Natural killer cell (primary cell): Measurements from ENCODE around the gene AFAP1. TPM values are rescaled to one million over a fixed set of nuclear protein-coding genes. Genes with fewer than 3 reads are reported as not detected.

ENCODE experiments used
- ATAC-seq, 3 donors: fragments of 150-1000 bp in 2 of 3; fragments of 200-7000 bp in 1 of 3; cut with Tn5 transposase; 1 replicate in 1 of 3; 2 replicates in 2 of 3; pipeline ENCODE4 v1.10.0; 2021; ENCODE audit warnings: mild to moderate bottlenecking in 2 of 3, moderate library complexity in 2 of 3
- DNase-seq, 2 donors: peaks; one replicate each; pipeline versions ENCODE4 v3.0.0 to v3.0.0-alpha.2; 2013 to 2021; ENCODE audit warnings: mixed read lengths in 1 of 2
- H3K27ac ChIP-seq: one replicate; pipeline ENCODE4 v1.5.1; 2013; ENCODE audit warnings: mild to moderate bottlenecking, low read length
- H3K27me3 ChIP-seq: one replicate; pipeline ENCODE4 v1.6.1; 2013; ENCODE audit warnings: low read length; ENCODE audit not compliant: control insufficient read depth, insufficient read depth
- H3K36me3 ChIP-seq: one replicate; pipeline ENCODE4 v1.6.1; 2013; ENCODE audit warnings: low read length; ENCODE audit not compliant: control insufficient read depth, insufficient read depth
- H3K4me1 ChIP-seq: one replicate; pipeline ENCODE4 v1.6.1; 2013; ENCODE audit warnings: low read length; ENCODE audit not compliant: control insufficient read depth, insufficient read depth
- H3K4me3 ChIP-seq: one replicate; pipeline ENCODE4 v1.5.1; 2013; ENCODE audit warnings: low read length
- H3K9me3 ChIP-seq: one replicate; pipeline ENCODE4 v1.6.1; 2013; ENCODE audit warnings: low read length; ENCODE audit not compliant: control insufficient read depth, insufficient read depth
- H3K27ac Mint-ChIP-seq, 2 donors: one replicate each; pipeline ENCODE4 v1.8.0; 2022; ENCODE audit warnings: mild to moderate bottlenecking in 2 of 2, mixed read lengths in 2 of 2, moderate library complexity in 1 of 2
- H3K27me3 Mint-ChIP-seq, 2 donors: one replicate each; pipeline ENCODE4 v1.8.0; 2022; ENCODE audit warnings: low read depth in 2 of 2, mixed read lengths in 2 of 2
- H3K36me3 Mint-ChIP-seq: one replicate; pipeline ENCODE4 v1.8.0; 2022; ENCODE audit warnings: mixed read lengths
- H3K4me1 Mint-ChIP-seq, 2 donors: one replicate each; pipeline ENCODE4 v1.8.0; 2022; ENCODE audit warnings: mixed read lengths in 2 of 2
- H3K4me3 Mint-ChIP-seq: one replicate; pipeline ENCODE4 v1.8.0; 2022; ENCODE audit warnings: mild to moderate bottlenecking, moderate library complexity, mixed read lengths
- H3K9me3 Mint-ChIP-seq, 2 donors: one replicate each; pipeline ENCODE4 v1.8.0; 2022; ENCODE audit warnings: mixed read lengths in 2 of 2
- whole genome bisulfite sequencing: methylation state at CpG from one replicate; pipeline ENCODE4 v1.1.7; 2013; ENCODE audit warnings: missing lambda C conversion rate; ENCODE audit not compliant: insufficient coverage; 5-methylcytosine and 5-hydroxymethylcytosine counted together
- intact Hi-C: fragments of 100-400 bp; cut with micrococcal nuclease; formaldehyde crosslinking; loops from one replicate; pipeline ENCODE4 v1.14.2; 2022
- total RNA-seq, 4 donors: library from RNA; stranded (reverse); fragments of 120-200 nt in 1 of 4; gene quantifications; one replicate each; pipeline versions ENCODE4 v1.2.3 to v1.2.4, GENCODE V29; 2013 to 2022
- TF ChIP-seq, protein P1 (sequence below): fragments of 200-600 bp; IDR thresholded peaks from one replicate; pipeline ENCODE4 v1.8.0; 2022; ENCODE audit warnings: antibody characterized with exemption

Gene AFAP1
- total RNA-seq, 3 donors from 2014 or later (not counting 1 experiment from before 2014, with no cell fraction given), result 4.9 to 12.5 (median 9.5) TPM

DNA sequence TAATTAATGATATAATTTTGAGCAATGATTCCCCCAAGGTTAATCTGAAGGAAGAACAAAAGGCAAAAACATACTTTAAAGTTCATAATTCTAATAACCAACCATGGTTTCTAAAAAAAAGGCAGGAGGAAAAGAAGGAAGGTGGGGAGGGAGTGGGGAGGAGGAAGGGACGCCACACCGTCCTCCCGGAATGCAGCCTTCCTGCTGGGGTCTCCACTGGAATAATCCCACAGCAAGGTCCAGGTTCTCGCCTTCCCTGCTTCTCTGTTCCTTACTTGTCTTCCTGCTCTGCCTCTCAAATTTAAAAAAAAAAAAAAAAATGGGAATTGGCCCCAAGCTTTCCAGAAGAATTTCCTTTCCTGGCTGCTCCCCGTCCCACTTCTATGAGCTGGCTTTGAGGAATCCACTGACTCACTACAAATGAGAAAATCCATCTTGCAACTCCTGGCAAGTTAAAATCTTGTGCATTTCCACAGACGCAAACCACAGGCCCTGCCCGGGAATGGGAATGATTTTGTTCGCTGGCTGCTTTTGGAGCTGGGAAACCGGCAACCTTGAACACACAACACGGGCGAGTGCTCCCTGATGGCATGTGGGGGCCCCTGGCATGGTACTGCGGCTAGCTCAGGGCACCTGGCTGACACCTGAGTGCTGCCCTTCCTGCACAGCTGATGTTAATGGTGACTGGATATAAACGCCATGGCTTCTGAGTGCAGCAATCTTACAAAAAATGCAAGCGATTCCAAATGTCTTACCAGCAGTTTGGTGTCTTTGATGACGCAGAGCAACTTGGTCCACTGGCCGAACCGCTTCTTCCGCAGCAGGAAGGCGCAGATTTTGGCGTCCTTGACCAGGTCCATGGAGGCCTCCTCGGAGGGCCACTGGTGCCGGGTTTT, 97.0 kb downstream of the AFAP1 start:
- Histone ChIP-seq H3K27me3 (no peaks in the 10 kb centered on the region), H3K4me3 (no peak overlapping the region), H3K9me3 (no peaks in the 10 kb centered on the region), H3K36me3 (no peaks in the 10 kb centered on the region), H3K4me1 (no peaks in the 10 kb centered on the region), H3K27ac (no peak overlapping the region)
- H3K4me1 Mint-ChIP-seq, result peaks cover 9% of the 10 kb centered on the region in 2 donors
- ATAC-seq, result no peak
- TF ChIP-seq, protein P1, sequence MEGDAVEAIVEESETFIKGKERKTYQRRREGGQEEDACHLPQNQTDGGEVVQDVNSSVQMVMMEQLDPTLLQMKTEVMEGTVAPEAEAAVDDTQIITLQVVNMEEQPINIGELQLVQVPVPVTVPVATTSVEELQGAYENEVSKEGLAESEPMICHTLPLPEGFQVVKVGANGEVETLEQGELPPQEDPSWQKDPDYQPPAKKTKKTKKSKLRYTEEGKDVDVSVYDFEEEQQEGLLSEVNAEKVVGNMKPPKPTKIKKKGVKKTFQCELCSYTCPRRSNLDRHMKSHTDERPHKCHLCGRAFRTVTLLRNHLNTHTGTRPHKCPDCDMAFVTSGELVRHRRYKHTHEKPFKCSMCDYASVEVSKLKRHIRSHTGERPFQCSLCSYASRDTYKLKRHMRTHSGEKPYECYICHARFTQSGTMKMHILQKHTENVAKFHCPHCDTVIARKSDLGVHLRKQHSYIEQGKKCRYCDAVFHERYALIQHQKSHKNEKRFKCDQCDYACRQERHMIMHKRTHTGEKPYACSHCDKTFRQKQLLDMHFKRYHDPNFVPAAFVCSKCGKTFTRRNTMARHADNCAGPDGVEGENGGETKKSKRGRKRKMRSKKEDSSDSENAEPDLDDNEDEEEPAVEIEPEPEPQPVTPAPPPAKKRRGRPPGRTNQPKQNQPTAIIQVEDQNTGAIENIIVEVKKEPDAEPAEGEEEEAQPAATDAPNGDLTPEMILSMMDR, result no peak
- no peak overlapping the region for H3K4me3 Mint-ChIP-seq
- no peak for DNase-seq
- 91% methylated on average over 22 of the region's 22 CpGs for WGBS
- H3K36me3 Mint-ChIP-seq, result no peaks in the 10 kb centered on the region
- no peaks in the 10 kb centered on the region for H3K9me3 Mint-ChIP-seq
- no peak overlapping the region for H3K27ac Mint-ChIP-seq
- intact Hi-C loops, result no loop called here
- peaks cover 2 to 17% of the 10 kb centered on the region in 2 donors for H3K27me3 Mint-ChIP-seq

DNA sequence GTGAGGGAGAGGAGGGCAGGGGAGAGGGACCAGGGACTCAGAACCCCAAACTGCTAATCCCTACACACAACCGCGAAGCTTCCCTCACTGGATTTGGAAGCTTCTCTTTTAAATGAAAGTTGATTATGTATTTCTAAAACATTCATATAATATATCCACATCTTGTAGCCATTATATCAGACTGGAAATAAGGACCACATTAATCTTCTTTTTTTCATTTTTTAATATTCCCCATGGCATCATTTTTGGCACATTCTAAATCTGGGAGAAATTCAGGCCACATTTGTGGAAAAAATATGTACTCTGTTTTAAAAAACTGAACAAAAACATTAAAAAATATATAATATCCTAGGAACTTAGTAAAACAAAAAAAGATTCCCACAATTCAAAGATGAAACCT, 97.8 kb downstream of the AFAP1 start:
- peaks cover 2 to 17% of the 10 kb centered on the region in 2 donors for H3K27me3 Mint-ChIP-seq
- peaks cover 9% of the 10 kb centered on the region in 2 donors for H3K4me1 Mint-ChIP-seq
- no peak overlapping the region for H3K4me3 Mint-ChIP-seq
- H3K27ac ChIP-seq, result no peak overlapping the region
- no peak for ATAC-seq
- no peaks in the 10 kb centered on the region for H3K36me3 ChIP-seq
- H3K4me3 ChIP-seq, result no peak overlapping the region
- H3K4me1 ChIP-seq, result no peaks in the 10 kb centered on the region
- H3K9me3 Mint-ChIP-seq, result no peaks in the 10 kb centered on the region
- H3K36me3 Mint-ChIP-seq, result no peaks in the 10 kb centered on the region
- intact Hi-C loops, result no loop called here
- H3K27me3 ChIP-seq, result no peaks in the 10 kb centered on the region
- H3K27ac Mint-ChIP-seq, result no peak overlapping the region
- no CpG with 5 or more reads among the region's 2 CpGs for WGBS
- TF ChIP-seq, protein P1, result no peak
- no peak for DNase-seq
- H3K9me3 ChIP-seq, result no peaks in the 10 kb centered on the region

DNA sequence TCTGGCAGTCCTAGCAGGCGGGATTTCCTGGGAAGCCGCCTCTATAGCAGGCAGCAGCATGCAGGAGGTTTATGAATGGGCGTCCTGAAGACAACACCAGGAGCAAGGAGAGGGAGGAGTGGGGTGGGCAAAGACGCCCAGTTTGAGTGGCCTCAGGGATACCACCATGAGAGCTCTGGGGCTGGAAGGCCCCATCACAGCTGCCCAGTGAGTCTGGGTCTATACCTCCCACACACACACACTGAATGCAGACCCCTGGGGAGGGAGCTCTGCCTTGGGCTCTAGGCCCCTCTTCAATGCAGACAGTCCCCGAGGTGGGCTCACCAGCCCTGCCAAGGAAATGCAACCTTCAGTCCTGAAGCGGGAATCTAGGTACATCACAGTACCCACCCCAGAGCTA, 98.6 kb downstream of the AFAP1 start:
- intact Hi-C loops, result no loop called here
- peaks cover 9% of the 10 kb centered on the region in 2 donors for H3K4me1 Mint-ChIP-seq
- H3K27me3 Mint-ChIP-seq, result peaks cover 2 to 17% of the 10 kb centered on the region in 2 donors
- Histone ChIP-seq H3K27me3 (no peaks in the 10 kb centered on the region), H3K27ac (no peak overlapping the region), H3K4me3 (no peak overlapping the region), H3K4me1 (no peaks in the 10 kb centered on the region), H3K36me3 (no peaks in the 10 kb centered on the region), H3K9me3 (no peaks in the 10 kb centered on the region)
- no peaks in the 10 kb centered on the region for H3K9me3 Mint-ChIP-seq
- no peak overlapping the region for H3K4me3 Mint-ChIP-seq
- 92% methylated on average over 6 of the region's 6 CpGs for WGBS
- ATAC-seq (no peak), DNase-seq (no peak)
- TF ChIP-seq, protein P1, result no peak
- H3K36me3 Mint-ChIP-seq, result no peaks in the 10 kb centered on the region
- no peak overlapping the region for H3K27ac Mint-ChIP-seq
